ENCODE measurements around the gene HOXC9.
"Not testable (repeated sequence)": the region's sequence is repeated elsewhere in the genome, so short reads cannot be mapped to it uniquely, and the experiment has no call there.

Gene HOXC9

DNA sequence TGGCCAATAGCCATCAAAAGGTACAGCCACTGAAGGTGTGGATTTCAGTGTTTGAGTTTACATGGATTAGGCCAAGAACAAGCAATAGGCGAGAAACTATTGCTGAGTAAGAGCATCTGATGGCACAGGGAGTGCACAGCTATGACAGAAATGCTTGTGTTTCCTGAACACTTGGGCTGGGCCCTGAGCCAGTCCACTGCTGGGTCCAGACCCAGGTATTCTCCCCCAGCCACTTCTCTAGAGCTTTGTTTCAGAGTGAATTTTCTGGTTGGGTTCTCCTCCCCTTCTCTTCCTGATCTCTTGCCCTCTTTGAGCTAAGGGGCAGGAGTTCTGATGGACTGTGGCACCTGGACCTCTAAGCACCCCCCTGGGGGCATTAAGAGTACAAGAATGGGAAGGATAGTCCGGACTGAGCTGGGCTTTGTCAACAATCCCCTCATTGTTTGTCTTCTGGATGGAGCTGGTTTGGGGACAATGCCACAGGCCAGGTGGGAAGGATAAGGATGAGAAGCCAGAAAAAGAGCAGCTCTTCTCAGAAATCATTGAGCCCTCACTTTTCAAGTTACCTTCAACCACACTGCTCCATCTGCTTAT is 41.2 kb downstream of the HOXC9 start:
- DNase-seq (ENCODE audit: low read depth) = no peak
- TF ChIP-seq, protein P1, sequence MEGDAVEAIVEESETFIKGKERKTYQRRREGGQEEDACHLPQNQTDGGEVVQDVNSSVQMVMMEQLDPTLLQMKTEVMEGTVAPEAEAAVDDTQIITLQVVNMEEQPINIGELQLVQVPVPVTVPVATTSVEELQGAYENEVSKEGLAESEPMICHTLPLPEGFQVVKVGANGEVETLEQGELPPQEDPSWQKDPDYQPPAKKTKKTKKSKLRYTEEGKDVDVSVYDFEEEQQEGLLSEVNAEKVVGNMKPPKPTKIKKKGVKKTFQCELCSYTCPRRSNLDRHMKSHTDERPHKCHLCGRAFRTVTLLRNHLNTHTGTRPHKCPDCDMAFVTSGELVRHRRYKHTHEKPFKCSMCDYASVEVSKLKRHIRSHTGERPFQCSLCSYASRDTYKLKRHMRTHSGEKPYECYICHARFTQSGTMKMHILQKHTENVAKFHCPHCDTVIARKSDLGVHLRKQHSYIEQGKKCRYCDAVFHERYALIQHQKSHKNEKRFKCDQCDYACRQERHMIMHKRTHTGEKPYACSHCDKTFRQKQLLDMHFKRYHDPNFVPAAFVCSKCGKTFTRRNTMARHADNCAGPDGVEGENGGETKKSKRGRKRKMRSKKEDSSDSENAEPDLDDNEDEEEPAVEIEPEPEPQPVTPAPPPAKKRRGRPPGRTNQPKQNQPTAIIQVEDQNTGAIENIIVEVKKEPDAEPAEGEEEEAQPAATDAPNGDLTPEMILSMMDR (IDR thresholded peaks at IDR 0.05; ENCODE audit: insufficient read depth, low read depth, low read length, missing control alignments) = no peak
- no peak overlapping the region for H3K4me3 ChIP-seq (ENCODE audit: low read depth, low read length)

DNA sequence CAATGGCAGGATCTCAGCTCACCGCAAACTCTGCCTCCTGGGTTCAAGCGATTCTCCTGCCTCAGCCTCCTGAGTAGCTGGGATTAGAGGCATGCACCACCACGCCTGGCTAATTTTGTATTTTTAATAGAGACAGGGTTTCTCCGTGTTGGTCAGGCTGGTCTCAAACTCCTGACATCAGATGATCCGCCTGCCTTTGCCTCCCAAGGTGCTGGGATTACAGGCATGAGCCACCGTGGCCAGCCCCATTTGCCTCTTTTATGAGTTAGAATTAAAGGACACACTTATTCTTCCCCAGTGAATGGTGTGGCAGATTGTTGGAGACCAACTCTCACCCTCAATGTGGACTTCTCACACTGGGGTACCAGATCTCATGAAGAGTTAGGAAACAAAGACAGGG is 42.1 kb downstream of the HOXC9 start:
- not testable (repeated sequence) for DNase-seq (ENCODE audit: low read depth)

DNA sequence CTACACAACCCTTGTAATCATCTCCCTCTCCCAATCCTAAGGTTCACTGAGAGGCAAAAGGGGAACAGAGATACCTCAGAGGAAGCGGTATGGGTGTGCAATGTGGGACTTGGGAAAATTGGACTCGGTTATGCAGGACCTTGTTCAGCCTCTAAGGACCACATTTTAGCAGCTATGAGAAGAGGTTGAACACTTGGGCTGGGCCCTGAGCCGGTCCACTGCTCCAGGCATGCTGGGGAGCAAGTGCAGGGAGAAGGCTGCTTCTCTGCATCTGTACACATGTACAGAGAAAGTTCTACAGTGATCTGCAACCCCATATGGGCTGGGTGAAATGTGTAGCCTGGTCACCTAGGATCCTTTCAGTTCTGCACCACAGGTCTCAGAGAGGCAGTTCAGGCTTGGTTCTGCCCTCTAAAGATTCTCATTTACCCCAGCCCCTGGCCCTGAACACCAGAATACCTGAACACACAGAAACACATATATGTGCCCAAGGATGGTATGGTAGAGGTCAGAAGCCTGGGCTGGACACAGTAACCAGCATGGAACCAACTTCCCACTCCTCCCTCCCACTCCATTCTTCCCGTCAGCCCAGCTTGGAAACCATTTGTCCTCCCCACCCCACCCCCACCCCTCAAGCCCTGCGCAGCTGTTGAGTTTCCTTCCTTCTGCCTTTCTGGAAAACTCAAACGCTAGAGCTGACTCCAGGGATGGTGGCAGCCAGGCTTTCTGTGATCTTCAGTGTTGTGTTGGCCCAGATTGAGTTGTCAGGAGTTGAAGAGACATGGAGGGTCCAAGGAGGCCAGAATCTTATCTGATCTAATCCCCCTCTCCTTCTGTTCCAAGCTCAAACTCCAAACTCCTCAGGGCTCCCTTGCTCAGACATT is 43.3 kb downstream of the HOXC9 start:
- no peak overlapping the region for H3K4me3 ChIP-seq (ENCODE audit: low read depth, low read length)
- no peak for DNase-seq (ENCODE audit: low read depth)
- TF ChIP-seq, protein P1 (IDR thresholded peaks at IDR 0.05; ENCODE audit: insufficient read depth, low read depth, low read length, missing control alignments) = no peak

More for the DNA sequence above, 42.1 kb downstream of the HOXC9 start:
- H3K4me3 ChIP-seq (ENCODE audit: low read depth, low read length) = not testable (repeated sequence)

DNA sequence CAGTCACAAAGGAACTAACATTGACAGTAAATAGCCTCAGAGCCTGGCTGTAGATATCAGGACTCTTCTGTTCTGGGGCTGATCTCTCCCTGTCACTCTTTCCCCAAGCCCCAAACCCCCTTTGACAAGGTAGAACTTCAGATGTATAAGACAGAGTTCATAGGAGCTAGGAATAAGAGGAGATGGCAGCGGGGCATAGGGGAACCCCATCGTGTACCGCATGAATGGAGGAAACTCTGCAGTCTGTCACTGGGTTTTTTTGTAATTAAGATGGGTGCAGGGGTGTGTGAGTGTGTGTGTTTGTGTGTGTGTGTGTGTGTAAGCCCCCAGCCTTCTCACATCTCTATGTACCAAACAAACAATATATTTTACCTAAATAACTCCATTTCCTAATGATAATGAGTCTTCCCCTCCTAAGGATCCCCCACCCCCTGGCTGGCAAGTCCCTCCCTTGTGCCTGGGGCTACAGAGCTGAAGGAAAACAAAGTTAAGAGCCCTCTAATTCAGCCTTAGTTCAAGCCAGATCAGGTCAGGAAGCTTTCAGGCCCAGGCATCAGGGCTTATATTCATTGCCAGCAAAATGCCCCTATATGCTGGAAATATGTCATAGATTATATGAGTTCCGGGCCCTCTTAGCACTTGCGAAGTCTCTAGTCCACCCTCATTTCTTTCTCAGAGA is 44.6 kb downstream of the HOXC9 start:
- TF ChIP-seq, protein P1 (IDR thresholded peaks at IDR 0.05; ENCODE audit: insufficient read depth, low read depth, low read length, missing control alignments) = no peak

DNA sequence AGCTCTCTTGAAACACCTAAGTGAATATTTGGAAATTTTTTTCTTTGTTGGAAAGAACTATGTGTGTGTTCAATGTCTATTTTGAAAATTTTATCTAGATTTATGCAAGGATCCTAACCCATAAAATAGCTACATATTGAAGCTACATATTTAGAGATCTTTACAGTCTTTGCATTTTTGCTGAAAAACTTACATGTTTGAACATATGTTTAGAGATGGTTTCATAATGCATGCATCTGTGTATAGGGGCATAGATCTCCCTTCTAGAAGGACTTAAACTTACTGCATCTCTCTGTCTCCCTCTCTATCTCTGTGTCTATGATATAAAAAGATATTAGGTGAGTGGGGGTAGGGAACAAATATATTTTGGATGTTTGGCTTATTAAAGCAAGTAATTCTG is 45.4 kb downstream of the HOXC9 start:
- no peak overlapping the region for H3K4me3 ChIP-seq (ENCODE audit: low read depth, low read length)
- TF ChIP-seq, protein P1 (IDR thresholded peaks at IDR 0.05; ENCODE audit: insufficient read depth, low read depth, low read length, missing control alignments) = no peak
- DNase-seq (ENCODE audit: low read depth) = no peak

More for the DNA sequence above, 44.6 kb downstream of the HOXC9 start:
- H3K4me3 ChIP-seq (ENCODE audit: low read depth, low read length) = no peak overlapping the region
- no peak for DNase-seq (ENCODE audit: low read depth)

DNA sequence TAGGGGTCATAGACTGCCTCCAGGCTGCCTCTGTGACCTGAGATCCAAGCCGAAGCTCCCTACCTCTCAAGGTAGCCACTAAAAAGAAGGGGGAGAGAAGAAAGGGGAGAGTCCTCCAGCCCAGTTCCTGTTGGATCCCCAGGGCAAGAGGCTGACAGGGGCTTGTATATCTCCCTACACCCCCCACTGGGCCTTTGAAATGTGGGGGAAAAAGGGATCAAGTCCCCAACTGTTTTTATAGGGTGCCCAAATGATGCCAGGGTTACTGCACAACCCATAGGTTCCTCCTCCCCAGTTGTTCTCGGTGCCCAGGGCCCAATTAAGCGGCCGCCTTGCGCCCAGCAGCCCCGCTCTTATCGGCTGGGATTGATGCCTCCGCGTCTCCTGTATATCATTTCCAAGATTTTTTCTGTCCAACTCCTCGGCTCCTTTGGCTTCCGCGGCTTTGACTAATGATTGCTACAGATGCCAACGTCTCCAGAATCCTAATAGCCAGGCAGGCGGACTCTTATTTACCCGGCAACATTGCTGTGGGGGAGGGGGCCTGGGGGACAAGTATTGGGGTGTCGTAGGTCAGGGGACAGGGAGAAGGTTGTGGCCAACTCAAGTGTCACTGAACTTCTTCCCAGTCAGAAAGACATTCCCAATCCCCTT is 46.0 kb downstream of the HOXC9 start:
- H3K4me3 ChIP-seq (ENCODE audit: low read depth, low read length) = no peak overlapping the region
- TF ChIP-seq, protein P1 (IDR thresholded peaks at IDR 0.05; ENCODE audit: insufficient read depth, low read depth, low read length, missing control alignments) = no peak
- DNase-seq (ENCODE audit: low read depth) = no peak

DNA sequence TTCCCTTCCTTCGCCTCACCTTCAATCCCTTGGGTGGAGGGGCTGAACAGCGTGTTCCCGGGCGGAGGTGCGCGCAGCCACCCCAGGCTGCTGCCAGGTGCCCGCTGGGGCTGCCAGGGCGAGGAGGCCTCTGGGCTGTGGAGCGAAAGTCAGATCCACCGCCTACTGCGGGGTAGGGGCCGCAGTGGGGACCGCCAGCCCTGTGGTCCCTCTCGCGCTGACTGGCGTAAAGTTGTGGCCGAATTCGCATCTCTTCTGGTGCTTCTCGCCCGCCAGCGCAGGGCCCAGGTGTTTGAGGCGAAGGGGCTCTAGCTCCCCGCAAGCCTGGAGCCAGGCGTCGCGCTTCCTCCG is 46.8 kb downstream of the HOXC9 start:
- no peak for DNase-seq (ENCODE audit: low read depth)
- TF ChIP-seq, protein P1 (IDR thresholded peaks at IDR 0.05; ENCODE audit: insufficient read depth, low read depth, low read length, missing control alignments) = no peak
- H3K4me3 ChIP-seq (ENCODE audit: low read depth, low read length) = no peak overlapping the region
